GM21737 (cell line): Measurements from ENCODE around the gene TNIP2.
"Not testable (repeated sequence)": the region's sequence is repeated elsewhere in the genome, so short reads cannot be mapped to it uniquely, and the experiment has no call there.

Source experiments
- ATAC-seq: cut with Tn5 transposase; IDR thresholded peaks from one replicate; pipeline ENCODE4 v1.9.1; 2021; ENCODE audit warnings: mild to moderate bottlenecking, moderate library complexity; ENCODE audit not compliant: unreplicated experiment

Gene TNIP2

GRCh38 chr4:2771264-2771663, 15.1 kb upstream of the TNIP2 start:
- no peak for ATAC-seq

GRCh38 chr4:2768921-2769336, 12.8 kb upstream of the TNIP2 start:
- ATAC-seq, result no peak

GRCh38 chr4:2768124-2768523, 12.0 kb upstream of the TNIP2 start:
- ATAC-seq, result no peak

- no peak for ATAC-seq
These were observed 11.6 kb upstream of the TNIP2 start for GRCh38 chr4:2767705-2768074.

- ATAC-seq, result no peak
These were observed 11.0 kb upstream of the TNIP2 start for GRCh38 chr4:2767046-2767704.

GRCh38 chr4:2765832-2766526, 9.8 kb upstream of the TNIP2 start:
- ATAC-seq, result no peak

GRCh38 chr4:2763511-2763967, 7.4 kb upstream of the TNIP2 start:
- no peak for ATAC-seq

- ATAC-seq, result not testable (repeated sequence)
These were observed 6.6 kb upstream of the TNIP2 start for GRCh38 chr4:2762486-2763370.

GRCh38 chr4:2762048-2762447, 5.9 kb upstream of the TNIP2 start:
- no peak for ATAC-seq

GRCh38 chr4:2761035-2761923, 5.1 kb upstream of the TNIP2 start:
- ATAC-seq, result no peak

GRCh38 chr4:2757426-2757825, 1.3 kb upstream of the TNIP2 start:
- ATAC-seq, result no peak

- ATAC-seq, result no peak
These were observed 685 bp upstream of the TNIP2 start for GRCh38 chr4:2756691-2757350.

GRCh38 chr4:2754848-2755819, 1.0 kb downstream of the TNIP2 start:
- no peak for ATAC-seq

GRCh38 chr4:2753436-2753835, 2.7 kb downstream of the TNIP2 start:
- ATAC-seq, result no peak

GRCh38 chr4:2750719-2751605, 5.2 kb downstream of the TNIP2 start:
- no peak for ATAC-seq

GRCh38 chr4:2746891-2747695, 9.0 kb downstream of the TNIP2 start:
- no peak for ATAC-seq
